NOMO-1 treated with dmso at 0.1 percent for 144 hours (cell line): ENCODE measurements around the gene ST6GALNAC2.
"Not testable (repeated sequence)": the region's sequence is repeated elsewhere in the genome, so short reads cannot be mapped to it uniquely, and the experiment has no call there.

Experiments used
- DNase-seq: peaks from one replicate; lab custom pipeline; 2025; ENCODE audit not compliant: unreplicated experiment; lab: John Stamatoyannopoulos, UW

The ST6GALNAC2 gene

DNA sequence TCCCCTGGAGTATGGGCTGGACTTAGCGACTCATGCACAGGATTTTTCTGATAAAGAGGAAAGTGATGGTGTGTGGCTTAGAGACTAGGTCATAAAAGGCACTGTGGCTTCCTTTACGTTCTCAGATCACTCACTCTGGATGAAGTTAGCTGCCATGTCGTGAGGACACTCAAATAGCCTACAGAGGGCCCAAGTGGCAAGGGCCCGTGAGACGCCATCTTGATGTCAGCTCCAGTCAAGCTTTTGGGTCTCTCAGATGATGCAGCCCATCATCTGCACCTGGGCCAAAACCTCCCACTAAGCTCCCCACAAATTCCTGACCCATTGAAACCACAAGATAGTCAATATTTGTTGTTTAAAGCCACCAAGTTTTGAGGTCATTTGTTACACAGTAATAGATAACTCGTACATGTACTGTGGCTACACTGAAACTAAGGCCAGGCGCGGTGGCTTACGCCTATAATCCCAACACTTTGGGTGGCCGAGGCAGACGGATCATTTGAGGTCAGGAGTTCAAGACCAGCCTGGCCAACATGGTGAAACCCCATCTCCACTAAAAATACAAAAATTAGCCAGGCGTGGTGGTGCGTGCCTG, 14.7 kb downstream of the ST6GALNAC2 start:
- no peak for DNase-seq

- DNase-seq, result no peak
Observed at GRCh38 chr17:76570457-76570856, 15.2 kb downstream of the ST6GALNAC2 start.

DNA sequence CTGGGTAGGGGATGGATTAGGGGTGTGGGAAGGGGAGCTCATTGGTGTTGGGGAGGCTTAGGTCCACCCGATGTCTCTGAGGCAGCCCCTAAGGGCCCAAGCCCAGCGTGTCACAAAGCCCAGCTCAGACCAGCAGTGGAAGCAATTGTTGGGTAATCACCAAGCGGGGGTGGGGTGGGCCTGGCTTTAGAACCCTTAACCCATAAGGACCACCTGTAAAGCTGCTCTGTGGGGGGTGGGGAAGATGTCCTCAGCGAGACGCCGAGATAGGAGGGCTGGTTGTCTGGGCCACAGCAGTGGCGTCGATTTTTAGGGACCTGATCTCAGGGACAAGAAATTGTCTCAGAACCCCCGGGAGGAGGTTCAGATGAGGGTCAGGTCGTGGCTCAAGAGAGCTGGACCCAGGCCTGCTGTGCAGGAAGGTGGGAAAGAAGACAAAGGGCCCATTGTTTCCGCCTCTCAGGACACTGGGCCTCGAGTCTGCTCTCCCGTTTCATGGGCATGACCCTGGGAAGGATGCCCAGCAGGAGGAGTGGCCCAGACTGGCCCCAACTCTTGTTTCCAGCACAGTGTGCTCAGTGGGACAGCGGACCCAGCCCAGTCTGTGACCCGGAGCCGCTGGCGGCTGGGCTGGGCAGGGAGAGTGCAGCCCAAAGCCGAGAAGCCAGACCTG, 15.9 kb downstream of the ST6GALNAC2 start:
- DNase-seq, result no peak

DNA sequence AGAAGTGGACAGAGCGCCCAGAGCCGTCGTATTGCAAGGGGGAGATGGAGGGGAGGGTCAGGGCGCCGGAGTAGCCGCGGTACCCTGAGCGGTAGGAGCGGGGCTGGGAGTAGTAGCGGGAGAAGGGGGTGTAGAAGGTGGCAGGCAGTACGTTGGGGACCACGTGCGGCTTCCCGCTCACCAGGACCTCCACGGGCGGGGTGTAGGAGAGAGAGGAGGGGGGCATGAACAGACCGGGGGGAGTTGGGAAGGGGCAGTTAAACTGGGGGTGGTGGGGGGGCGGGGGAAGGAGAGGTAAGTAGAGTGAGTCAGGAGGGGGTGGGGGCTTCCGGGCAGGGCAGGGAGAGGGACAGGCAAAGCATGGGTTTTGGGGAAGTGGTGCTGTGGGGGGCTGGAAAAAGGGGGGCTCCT, 16.8 kb downstream of the ST6GALNAC2 start:
- no peak for DNase-seq

- peak; percentile 34 for DNase-seq
Observed at GRCh38 chr17:76567634-76568432, 17.8 kb downstream of the ST6GALNAC2 start.

DNA sequence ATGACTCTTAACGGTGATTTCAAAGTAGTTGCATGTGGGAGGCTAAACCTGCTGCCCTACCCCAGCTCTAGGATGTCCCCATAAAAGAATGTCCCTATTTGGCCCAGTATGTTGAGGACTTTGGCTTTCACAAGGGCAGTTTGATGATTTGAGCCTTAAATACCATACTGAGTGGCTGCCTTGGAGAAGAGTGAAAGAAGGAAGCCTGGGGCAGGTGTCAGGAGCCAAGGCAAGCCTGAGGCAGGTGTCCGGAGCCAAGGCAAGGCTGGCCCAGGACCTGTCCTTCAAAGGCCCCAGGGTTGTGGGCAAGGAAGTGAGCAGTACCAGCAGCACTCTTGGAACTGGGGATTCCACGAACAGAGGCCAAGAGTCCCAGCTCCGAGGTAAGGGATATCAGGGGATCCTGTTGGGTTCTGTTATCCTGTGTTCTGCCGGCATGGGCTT, 18.6 kb downstream of the ST6GALNAC2 start:
- DNase-seq, result no peak

- DNase-seq, result no peak
Observed at GRCh38 chr17:76566613-76566943, 19.1 kb downstream of the ST6GALNAC2 start.

GRCh38 chr17:76565728-76566612, 19.7 kb downstream of the ST6GALNAC2 start:
- DNase-seq, result no peak

DNA sequence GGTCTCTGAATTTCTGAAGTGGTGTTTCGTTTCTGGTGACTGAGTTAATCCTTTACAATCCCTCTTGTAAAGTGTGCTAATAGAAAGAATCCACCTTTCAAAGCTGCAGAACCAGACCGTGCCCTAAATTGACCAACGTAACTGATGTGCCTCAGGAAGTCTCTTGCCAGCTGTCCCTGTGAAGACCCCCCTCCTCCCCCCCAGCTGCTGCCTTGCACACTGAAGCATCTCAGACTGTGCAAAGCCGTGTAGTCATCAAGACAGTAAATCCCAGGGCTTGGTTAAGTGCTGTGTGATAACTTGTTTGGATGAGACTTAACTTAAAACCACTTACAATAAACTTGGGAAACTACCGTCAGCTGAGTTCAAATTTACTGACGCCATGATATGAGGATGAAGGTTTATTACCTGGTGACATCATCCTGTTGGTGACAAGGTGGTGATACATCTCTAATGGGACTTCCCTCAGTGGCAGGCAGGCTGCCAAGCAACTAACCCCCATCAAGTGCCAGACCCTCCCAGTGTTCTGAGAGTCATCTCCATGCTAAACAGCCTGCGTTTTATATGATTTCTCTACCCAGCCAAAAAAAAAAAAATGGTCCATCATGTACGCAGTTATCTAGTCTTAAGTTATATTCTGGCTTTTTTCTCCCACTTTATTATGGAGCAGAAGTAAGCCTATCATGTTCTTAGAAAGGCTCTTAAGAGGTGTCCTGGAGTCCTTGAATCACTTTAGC, 20.5 kb downstream of the ST6GALNAC2 start:
- not testable (repeated sequence) for DNase-seq

GRCh38 chr17:76563359-76563758, 22.3 kb downstream of the ST6GALNAC2 start:
- not testable (repeated sequence) for DNase-seq

DNA sequence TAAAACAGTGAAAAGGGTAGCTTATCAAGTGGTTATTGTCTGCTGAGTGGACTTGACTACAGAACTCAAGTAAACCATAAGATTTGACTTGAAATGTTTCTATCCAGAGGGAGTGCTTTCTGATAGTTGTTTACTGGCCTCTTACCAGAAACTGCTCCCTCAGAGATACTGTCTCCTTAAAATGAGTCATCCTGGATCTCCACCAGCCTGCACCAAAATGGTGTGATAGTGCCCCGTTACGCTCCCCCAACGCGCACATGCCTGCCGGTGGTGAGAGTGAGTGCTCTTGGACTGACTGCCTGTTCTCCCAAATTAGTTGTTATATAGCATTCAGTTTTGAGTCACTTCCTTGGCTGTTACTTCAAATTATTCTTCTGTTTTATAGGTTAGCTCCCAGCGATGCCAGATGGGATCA, 22.9 kb downstream of the ST6GALNAC2 start:
- no peak for DNase-seq

DNA sequence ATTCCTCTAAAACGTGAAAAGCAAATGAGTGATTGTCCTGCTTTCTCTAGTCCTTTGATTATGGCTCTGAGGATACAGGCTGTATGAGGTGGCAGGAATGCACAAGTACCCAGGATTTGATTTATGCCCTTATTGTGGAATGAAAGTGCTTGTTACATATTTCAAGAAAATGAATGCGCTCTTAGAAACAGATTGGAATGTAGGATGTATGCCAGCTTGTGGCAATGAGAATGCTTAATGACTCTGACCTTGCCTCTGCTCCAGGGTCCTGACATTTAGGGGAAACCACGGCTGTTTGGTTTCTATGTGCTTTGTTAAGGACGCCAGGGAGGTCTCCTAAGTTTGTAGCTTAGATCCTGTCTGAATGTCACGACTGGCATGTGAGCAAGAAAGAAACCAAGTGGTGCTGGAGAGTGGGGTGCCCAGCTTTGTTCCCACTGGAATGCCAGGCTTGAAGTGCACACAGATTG, 23.8 kb downstream of the ST6GALNAC2 start:
- no peak for DNase-seq

- no peak for DNase-seq
Observed at GRCh38 chr17:76561332-76561731, 24.3 kb downstream of the ST6GALNAC2 start.

DNA sequence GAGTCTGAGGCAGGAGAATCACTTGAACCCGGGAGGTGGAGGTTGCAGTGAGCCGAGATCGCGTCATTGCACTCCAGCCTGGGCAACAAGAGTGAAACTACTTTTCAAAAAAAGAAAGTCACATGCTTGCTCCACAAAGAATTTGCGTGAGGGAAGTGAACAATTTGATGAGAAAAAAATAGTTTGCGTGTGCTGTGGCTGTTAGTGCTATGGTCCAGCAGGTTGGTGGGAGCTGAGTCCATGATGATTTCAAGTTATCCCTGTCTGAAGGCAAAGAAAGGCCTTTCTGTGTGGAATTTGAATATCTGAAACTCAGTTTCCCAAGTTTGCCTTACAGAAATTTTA, 24.8 kb downstream of the ST6GALNAC2 start:
- DNase-seq, result no peak

DNA sequence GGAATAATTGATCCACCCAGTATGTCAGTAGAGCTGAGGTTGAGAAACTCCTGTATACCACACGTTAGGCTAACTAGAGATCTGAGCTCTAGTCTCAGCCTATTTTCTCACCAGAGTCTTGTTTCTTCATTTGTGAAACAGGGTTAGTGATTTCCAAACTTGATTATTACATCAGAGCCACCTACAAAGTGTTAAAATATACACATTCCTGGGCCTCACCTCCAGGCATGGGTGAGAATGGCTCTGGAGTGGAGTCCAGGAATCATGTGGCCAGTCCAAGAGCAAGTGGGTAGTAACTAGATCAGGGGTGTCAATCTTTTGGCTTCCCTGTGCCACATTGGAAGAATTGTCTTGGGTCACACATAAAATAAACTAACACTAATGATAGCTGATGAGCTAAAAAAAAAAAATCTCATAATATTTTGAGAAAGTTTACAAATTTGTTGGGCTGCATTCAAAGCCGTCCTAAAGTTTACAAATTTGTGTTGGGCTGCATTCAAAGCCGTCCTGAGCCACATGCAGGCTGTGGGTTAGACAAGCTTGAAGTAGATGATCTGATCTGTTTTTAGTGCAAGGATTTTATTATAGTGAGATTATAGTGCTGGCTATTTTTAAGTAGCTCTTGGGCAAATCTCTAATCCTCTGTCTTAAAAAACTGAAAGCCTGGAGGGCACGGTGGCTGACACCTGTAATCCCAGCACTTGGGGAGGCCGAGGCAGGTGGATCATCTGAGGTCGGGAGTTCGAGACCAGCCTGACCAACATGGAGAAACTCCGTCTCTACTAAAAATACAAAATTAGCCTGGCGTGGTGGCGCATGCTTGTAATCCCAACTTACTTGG, 25.4 kb downstream of the ST6GALNAC2 start:
- no peak for DNase-seq

DNA sequence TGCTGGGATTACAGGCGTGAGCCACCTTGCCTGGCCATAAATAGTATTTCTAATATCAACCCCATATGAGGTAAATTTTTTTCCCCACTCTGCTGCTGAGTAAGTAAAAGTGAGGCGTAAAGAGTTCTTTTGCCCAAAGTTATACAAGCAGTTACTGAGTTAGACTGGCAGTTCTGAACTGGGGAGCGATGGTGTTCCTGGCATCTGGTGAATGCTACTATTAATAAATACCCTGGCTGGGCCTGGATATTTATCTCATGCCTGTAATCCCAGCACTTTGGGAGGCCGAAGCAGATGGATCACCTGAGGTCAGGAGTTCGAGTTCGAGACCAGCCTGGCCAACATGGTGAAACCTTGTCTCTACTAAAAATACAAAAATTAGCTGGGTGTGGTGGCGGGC, 26.2 kb downstream of the ST6GALNAC2 start:
- DNase-seq, result not testable (repeated sequence)

GRCh38 chr17:76558198-76559095, 27.2 kb downstream of the ST6GALNAC2 start:
- DNase-seq, result no peak

- peak; percentile 98 for DNase-seq
Observed at GRCh38 chr17:76557368-76558197, 28.1 kb downstream of the ST6GALNAC2 start.
